H9 (cell line): ENCODE data around the gene BTRC. TPM values are rescaled to one million over a fixed set of nuclear protein-coding genes. Genes with fewer than 3 reads are reported as not detected.

ENCODE experiments used
- DNase-seq: peaks from one replicate; pipeline ENCODE4 v3.0.0-alpha.2; 2017
- H2AFZ ChIP-seq: one replicate; pipeline ENCODE4 v1.6.1; 2013; ENCODE audit warnings: mild to moderate bottlenecking, low read length, control low read depth, moderate library complexity
- H2AK5ac ChIP-seq: 2 replicates; pipeline ENCODE4 v1.6.1; 2013; ENCODE audit warnings: low read length, control low read depth, mixed read lengths; ENCODE audit not compliant: insufficient read length
- H2BK120ac ChIP-seq: one replicate; pipeline ENCODE4 v1.6.1; 2013; ENCODE audit warnings: low read depth, mild to moderate bottlenecking, low read length, control low read depth, inconsistent platforms; ENCODE audit not compliant: poor library complexity, severe bottlenecking
- H2BK12ac ChIP-seq: 2 replicates; pipeline ENCODE4 v1.6.1; 2013; ENCODE audit warnings: low read length, control low read depth, mixed read lengths, low read depth; ENCODE audit not compliant: insufficient read length
- H2BK15ac ChIP-seq: 2 replicates; pipeline ENCODE4 v1.6.1; 2013; ENCODE audit warnings: low read depth, low read length, control low read depth
- H2BK20ac ChIP-seq: one replicate; pipeline ENCODE4 v1.6.1; 2013; ENCODE audit warnings: low read depth, mild to moderate bottlenecking, low read length, control low read depth, inconsistent platforms; ENCODE audit not compliant: poor library complexity, severe bottlenecking
- H2BK5ac ChIP-seq: 2 replicates; pipeline ENCODE4 v1.6.1; 2013; ENCODE audit warnings: low read length, control low read depth, mixed read lengths; ENCODE audit not compliant: insufficient read length
- H3K14ac ChIP-seq: 2 replicates; pipeline ENCODE4 v1.6.1; 2013; ENCODE audit warnings: low read length, control low read depth; ENCODE audit not compliant: insufficient read depth
- H3K18ac ChIP-seq: 2 replicates; pipeline ENCODE4 v1.6.1; 2013; ENCODE audit warnings: low read depth, mild to moderate bottlenecking, mixed read lengths, low read length, control low read depth; ENCODE audit not compliant: insufficient read length
- H3K23ac ChIP-seq: 2 replicates; pipeline ENCODE4 v1.6.1; 2013; ENCODE audit warnings: low read length, control low read depth, mixed read lengths, low read depth; ENCODE audit not compliant: insufficient read length
- H3K23me2 ChIP-seq: 2 replicates; pipeline ENCODE4 v1.6.1; 2013; ENCODE audit warnings: low read depth, mild to moderate bottlenecking, mixed read lengths, low read length, control low read depth; ENCODE audit not compliant: insufficient read length, poor library complexity, severe bottlenecking
- H3K27ac ChIP-seq: 2 replicates; pipeline ENCODE4 v1.5.1; 2013; ENCODE audit warnings: low read length, control low read depth, mixed read lengths, low read depth; ENCODE audit not compliant: insufficient read length
- H3K27me3 ChIP-seq: 2 replicates; pipeline ENCODE4 v1.6.1; 2013; ENCODE audit warnings: low read length, control low read depth, inconsistent platforms; ENCODE audit not compliant: insufficient read depth
- H3K4ac ChIP-seq: 2 replicates; pipeline ENCODE4 v1.6.1; 2013; ENCODE audit warnings: low read depth, mild to moderate bottlenecking, control low read depth, inconsistent platforms, low read length, moderate library complexity
- H3K4me1 ChIP-seq: 2 replicates; pipeline ENCODE4 v1.6.1; 2013; ENCODE audit warnings: low read length, control low read depth, inconsistent platforms; ENCODE audit not compliant: insufficient read depth
- H3K4me2 ChIP-seq: 2 replicates; pipeline ENCODE4 v1.6.1; 2013; ENCODE audit warnings: low read length, control low read depth, mixed read lengths; ENCODE audit not compliant: insufficient read length, insufficient read depth
- H3K56ac ChIP-seq: 2 replicates; pipeline ENCODE4 v1.6.1; 2013; ENCODE audit warnings: low read depth, mild to moderate bottlenecking, mixed read lengths, low read length, control low read depth; ENCODE audit not compliant: insufficient read length
- H3K79me1 ChIP-seq: 2 replicates; pipeline ENCODE4 v1.6.1; 2013; ENCODE audit warnings: low read depth, mild to moderate bottlenecking, moderate library complexity, low read length, control low read depth, inconsistent platforms; ENCODE audit not compliant: insufficient read depth, poor library complexity, severe bottlenecking
- H3K79me2 ChIP-seq: 2 replicates; pipeline ENCODE4 v1.6.1; 2013; ENCODE audit warnings: low read length, control low read depth, inconsistent platforms; ENCODE audit not compliant: insufficient read depth
- H3K9ac ChIP-seq: 2 replicates; pipeline ENCODE4 v1.6.1; 2013; ENCODE audit warnings: low read length, control low read depth, mixed read lengths; ENCODE audit not compliant: insufficient read length; ENCODE audit errors: extremely low read depth
- H3K9me3 ChIP-seq: one replicate; pipeline ENCODE4 v1.6.1; 2013; ENCODE audit warnings: low read depth, low read length, inconsistent platforms; ENCODE audit not compliant: control insufficient read depth
- H3T11ph ChIP-seq: one replicate; pipeline ENCODE4 v1.6.1; 2013; ENCODE audit warnings: mild to moderate bottlenecking, low read length, control low read depth, inconsistent platforms
- H4K20me1 ChIP-seq: one replicate; pipeline ENCODE4 v1.6.1; 2013; ENCODE audit not compliant: control insufficient read depth, insufficient read length, insufficient read depth
- H4K5ac ChIP-seq: 2 replicates; pipeline ENCODE4 v1.6.1; 2013; ENCODE audit warnings: low read depth, mild to moderate bottlenecking, mixed read lengths, low read length, control low read depth; ENCODE audit not compliant: insufficient read length
- H4K8ac ChIP-seq: replicated peaks from 2 replicates; pipeline ENCODE4 v1.6.1; 2013; ENCODE audit warnings: low read length, control low read depth, mixed read lengths, low read depth; ENCODE audit not compliant: insufficient read length
- H4K91ac ChIP-seq: 2 replicates; pipeline ENCODE4 v1.6.1; 2013; ENCODE audit warnings: low read depth, mild to moderate bottlenecking, moderate library complexity, mixed read lengths, low read length, control low read depth; ENCODE audit not compliant: insufficient read length
- H3K27ac Mint-ChIP-seq, 3 experiments: 2 replicates in 2 of 3; 3 replicates in 1 of 3; pipeline ENCODE4 v1.8.0; 2020 to 2021; ENCODE audit warnings: mixed read lengths in 3 of 3, mild to moderate bottlenecking in 1 of 3, moderate library complexity in 1 of 3
- H3K27me3 Mint-ChIP-seq: 2 replicates; pipeline ENCODE4 v1.8.0; 2021; ENCODE audit warnings: low read depth, mild to moderate bottlenecking, moderate library complexity, mixed read lengths
- H3K36me3 Mint-ChIP-seq, 3 experiments: 2 replicates in 2 of 3; 3 replicates in 1 of 3; pipeline ENCODE4 v1.8.0; 2020 to 2021; ENCODE audit warnings: low read depth in 3 of 3, mixed read lengths in 3 of 3; ENCODE audit not compliant: insufficient read depth in 1 of 3
- H3K4me1 Mint-ChIP-seq, 2 experiments: 2 replicates each; pipeline ENCODE4 v1.8.0; 2020; ENCODE audit warnings: mixed read lengths in 2 of 2
- H3K4me3 Mint-ChIP-seq, 2 experiments: 2 replicates in 1 of 2; 3 replicates in 1 of 2; pipeline ENCODE4 v1.8.0; 2020 to 2021; ENCODE audit warnings: mild to moderate bottlenecking in 2 of 2, mixed read lengths in 2 of 2, moderate library complexity in 1 of 2
- H3K9me3 Mint-ChIP-seq, 2 experiments: 2 replicates in 1 of 2; 3 replicates in 1 of 2; pipeline ENCODE4 v1.8.0; 2020; ENCODE audit warnings: mild to moderate bottlenecking in 2 of 2, mixed read lengths in 2 of 2, moderate library complexity in 1 of 2
- WGBS: extraction: QIAGEN DNeasy Blood & Tissue Kit; methylation state at CpG from one replicate; pipeline ENCODE4 v1.1.7; 2013; ENCODE audit warnings: missing lambda C conversion rate, low lambda C conversion rate, mixed read lengths; ENCODE audit not compliant: insufficient read length; ENCODE audit errors: extremely low coverage; 5-methylcytosine and 5-hydroxymethylcytosine counted together
- total RNA-seq: library from RNA; stranded (reverse); gene quantifications from 2 replicates; pipeline ENCODE4 v1.2.1, GENCODE V29; 2021
- TF ChIP-seq, protein P1 (sequence below): fragments of 200-600 bp; sonication (generic); conservative IDR thresholded peaks from 3 replicates; pipeline ENCODE4 v1.8.0; 2021; ENCODE audit warnings: antibody characterized with exemption, mild to moderate bottlenecking

Gene BTRC
- total RNA-seq, 1 experiment from 2014 or later: 24.2 TPM

DNA sequence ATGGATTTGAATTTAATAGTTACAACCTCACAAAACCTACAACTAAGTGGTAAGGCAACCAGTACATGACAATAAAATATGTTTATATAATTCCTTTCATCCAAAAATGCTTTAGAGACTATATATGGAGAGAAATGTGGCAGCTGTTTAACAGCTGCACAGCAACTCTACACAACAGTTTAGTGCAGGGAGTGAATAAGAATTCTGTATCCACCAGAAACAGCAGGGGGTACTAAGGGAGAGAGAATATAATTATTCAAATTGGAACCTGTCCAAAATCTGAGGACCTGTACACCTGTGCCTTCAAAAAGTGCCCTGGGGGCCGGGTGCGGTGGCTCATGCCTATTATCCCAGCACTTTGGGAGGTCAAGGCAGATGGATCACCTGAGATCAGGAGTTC is 184.5 kb downstream of the BTRC start:
- Mint-ChIP-seq H3K9me3 (no peaks in the 10 kb centered on the region), H3K4me3 (no peak overlapping the region), H3K27me3 (no peaks in the 10 kb centered on the region), H3K27ac (no peak overlapping the region), H3K36me3 (peaks cover 0 to 7% (median 6%) of the 10 kb centered on the region in 3 experiments; a peak in 4 of 7 replicates), H3K4me1 (peaks cover 0 to 4% of the 10 kb centered on the region in 2 experiments; a peak in 1 of 4 replicates)
- TF ChIP-seq, protein P1, sequence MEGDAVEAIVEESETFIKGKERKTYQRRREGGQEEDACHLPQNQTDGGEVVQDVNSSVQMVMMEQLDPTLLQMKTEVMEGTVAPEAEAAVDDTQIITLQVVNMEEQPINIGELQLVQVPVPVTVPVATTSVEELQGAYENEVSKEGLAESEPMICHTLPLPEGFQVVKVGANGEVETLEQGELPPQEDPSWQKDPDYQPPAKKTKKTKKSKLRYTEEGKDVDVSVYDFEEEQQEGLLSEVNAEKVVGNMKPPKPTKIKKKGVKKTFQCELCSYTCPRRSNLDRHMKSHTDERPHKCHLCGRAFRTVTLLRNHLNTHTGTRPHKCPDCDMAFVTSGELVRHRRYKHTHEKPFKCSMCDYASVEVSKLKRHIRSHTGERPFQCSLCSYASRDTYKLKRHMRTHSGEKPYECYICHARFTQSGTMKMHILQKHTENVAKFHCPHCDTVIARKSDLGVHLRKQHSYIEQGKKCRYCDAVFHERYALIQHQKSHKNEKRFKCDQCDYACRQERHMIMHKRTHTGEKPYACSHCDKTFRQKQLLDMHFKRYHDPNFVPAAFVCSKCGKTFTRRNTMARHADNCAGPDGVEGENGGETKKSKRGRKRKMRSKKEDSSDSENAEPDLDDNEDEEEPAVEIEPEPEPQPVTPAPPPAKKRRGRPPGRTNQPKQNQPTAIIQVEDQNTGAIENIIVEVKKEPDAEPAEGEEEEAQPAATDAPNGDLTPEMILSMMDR: no peak
- Histone ChIP-seq H4K20me1 (no peaks in the 10 kb centered on the region), H3K79me1 (no peaks in the 10 kb centered on the region), H3K79me2 (no peaks in the 10 kb centered on the region), H2BK15ac (no peak overlapping the region), H3K18ac (no peak overlapping the region), H2AK5ac (no peak overlapping the region), H4K8ac (no peak overlapping the region), H3K27ac (no peak overlapping the region), H2BK12ac (no peak overlapping the region), H3K9me3 (no peaks in the 10 kb centered on the region), H3K9ac (no peak overlapping the region), H3T11ph (no peak overlapping the region), H2AFZ (no peak overlapping the region), H2BK20ac (no peak overlapping the region), H2BK120ac (no peak overlapping the region), H3K4me1 (no peaks in the 10 kb centered on the region), H3K56ac (no peak overlapping the region), H3K23ac (no peak overlapping the region), H3K4ac (no peak overlapping the region), H3K23me2 (no peaks in the 10 kb centered on the region), H3K27me3 (no peaks in the 10 kb centered on the region), H4K91ac (no peak overlapping the region), H2BK5ac (no peak overlapping the region), H4K5ac (no peak overlapping the region), H3K14ac (no peak overlapping the region), H3K4me2 (no peak overlapping the region)
- DNase-seq: no peak
- WGBS: no CpG with 5 or more reads among the region's 2 CpGs
